ENCODE results near the gene MAML3.

MAML3 gene

GRCh38 chr4:140153718-140154571 lies at the start of gene MAML3:
Gene MAML3, minus strand, starts transcription at chr4:140154184. Its CDS starts 857 bp downstream, at chr4:140153327.
- DNase-seq, result peak; percentile 95

- no peak for DNase-seq
These were observed 45.0 kb upstream of the MAML3 start for GRCh38 chr4:140198942-140199341.

- DNase-seq, result no peak
These were observed 41.8 kb upstream of the MAML3 start for GRCh38 chr4:140195806-140196205.

- no peak for DNase-seq
These were observed 35.8 kb upstream of the MAML3 start for GRCh38 chr4:140189805-140190204.

GRCh38 chr4:140188975-140189374 lies 35.0 kb upstream of the MAML3 start:
- no peak for DNase-seq

GRCh38 chr4:140187316-140187695 lies 33.3 kb upstream of the MAML3 start:
- DNase-seq, result no peak

GRCh38 chr4:140186651-140187315 lies 32.8 kb upstream of the MAML3 start:
- no peak for DNase-seq

GRCh38 chr4:140186082-140186438 lies 32.1 kb upstream of the MAML3 start:
- peak; percentile 7 for DNase-seq

GRCh38 chr4:140185412-140186081 lies 31.6 kb upstream of the MAML3 start:
- DNase-seq, result peak; percentile 30

GRCh38 chr4:140183270-140183669 lies 29.3 kb upstream of the MAML3 start:
- no peak for DNase-seq

- no peak for DNase-seq
These were observed 26.6 kb upstream of the MAML3 start for GRCh38 chr4:140180577-140180976.

- DNase-seq, result no peak
These were observed 22.8 kb upstream of the MAML3 start for GRCh38 chr4:140176735-140177134.

GRCh38 chr4:140174543-140174942 lies 20.6 kb upstream of the MAML3 start:
- no peak for DNase-seq

GRCh38 chr4:140172960-140173359 lies 19.0 kb upstream of the MAML3 start:
- no peak for DNase-seq

GRCh38 chr4:140170299-140170698 lies 16.3 kb upstream of the MAML3 start:
- no peak for DNase-seq

- DNase-seq, result no peak
These were observed 15.0 kb upstream of the MAML3 start for GRCh38 chr4:140168936-140169335.

- DNase-seq, result no peak
These were observed 14.5 kb upstream of the MAML3 start for GRCh38 chr4:140168474-140168873.

GRCh38 chr4:140163029-140163810 lies 9.2 kb upstream of the MAML3 start:
- no peak for DNase-seq

- no peak for DNase-seq
These were observed 8.6 kb upstream of the MAML3 start for GRCh38 chr4:140162596-140162995.

- DNase-seq, result no peak
These were observed 4.5 kb upstream of the MAML3 start for GRCh38 chr4:140158365-140159030.

GRCh38 chr4:140157341-140157740 lies 3.4 kb upstream of the MAML3 start:
- DNase-seq, result no peak

- no peak for DNase-seq
These were observed 2.7 kb upstream of the MAML3 start for GRCh38 chr4:140156529-140157171.

Measured in NCI-H146 (cell line).